ENCODE results near the gene PDCD6IP. TPM values are rescaled to one million over a fixed set of nuclear protein-coding genes. Genes with fewer than 3 reads are reported as not detected.

Gene PDCD6IP
- total and polyA plus RNA-seq, 2 of the 13 experiments (the other 11 are each of a cell fraction or from before 2014, with no cell fraction given): 62.5 to 85.6 TPM

DNA sequence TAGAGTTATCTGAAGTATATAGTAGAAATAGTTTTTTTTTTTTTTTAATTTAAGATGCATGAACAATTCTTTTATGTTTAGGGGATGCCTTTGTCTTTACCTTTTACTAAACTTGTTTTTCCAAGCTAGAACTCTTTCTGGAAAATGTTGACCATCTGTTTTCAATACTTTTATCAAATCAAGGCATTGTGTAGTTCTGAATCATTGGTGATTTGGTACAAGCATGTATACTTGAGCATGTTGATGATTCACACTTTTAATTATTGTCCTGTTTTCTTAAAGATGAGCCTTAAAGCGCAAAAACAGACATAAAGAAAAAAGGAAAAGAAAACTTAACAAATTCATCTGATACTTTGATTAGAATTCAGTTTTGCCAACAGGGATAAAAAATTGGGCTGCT, 28.3 kb downstream of the PDCD6IP start:
- ATAC-seq (no peak), FAIRE-seq (no peak), DNase-seq (ENCODE audit: low spot score) (no peak)
- Histone ChIP-seq H3K4me1 (ENCODE audit: insufficient read depth, low read length) (no peaks in the 10 kb centered on the region), H3K27me3 (ENCODE audit: control insufficient read depth in 1 of 2, insufficient read depth in 2 of 2, low read length in 2 of 2) (no peaks in the 10 kb centered on the region), H3K4me3 (replicated peaks in 1 of 3; ENCODE audit: insufficient read depth in 1 of 3, low read depth in 2 of 3, low read length in 3 of 3) (no peak overlapping the region), H3K79me2 (ENCODE audit: insufficient read depth, low read length) (no peaks in the 10 kb centered on the region), H3K4me2 (ENCODE audit: low read depth, low read length) (no peak overlapping the region), H3K36me3 (replicated peaks in 1 of 2; ENCODE audit: control insufficient read depth in 1 of 2, insufficient read depth in 2 of 2, low read length in 2 of 2) (peaks cover 7 to 52% of the 10 kb centered on the region in 2 experiments; a peak in 4 of 5 replicates), H3K9ac (ENCODE audit: insufficient read depth, low read depth, low read length) (no peak overlapping the region), H3K27ac (ENCODE audit: extremely low read length, insufficient read depth, low read length) (no peak overlapping the region), H2AFZ (ENCODE audit: low read length) (no peak overlapping the region), H3K9me3 (ENCODE audit: low read length) (no peaks in the 10 kb centered on the region), H4K20me1 (ENCODE audit: insufficient read depth, low read length) (no peaks in the 10 kb centered on the region)
- WGBS (ENCODE audit: low lambda C conversion rate): 98% methylated on average over 1 of the region's 1 CpG
- CTCF ChIA-PET (ENCODE audit: low intra/inter-chr PET ratio, low total read pairs): no interaction called here
- BruUV-seq (replicated peaks): no TSS peak
- intact Hi-C loops (cut with micrococcal nuclease; ENCODE audit: unreplicated experiment) (no loop called here), in situ Hi-C loops (cut with HindIII; ENCODE audit: extremely low pct_ligation_motif_present, low pct_unique_long_range_greater_than_20kb) (no loop called here)
- POLR2A ChIA-PET: no interaction called here
- TF ChIP-seq HNRNPLL (IDR thresholded peaks at IDR 0.05; ENCODE audit: low read depth, low read length, poor library complexity, severe bottlenecking) (no peak), MIER3 (CRISPR knock-in tag; IDR thresholded peaks at IDR 0.05; ENCODE audit: borderline replicate concordance) (no peak), ATAD3A (CRISPR knock-in tag; IDR thresholded peaks at IDR 0.05) (no peak), THYN1 (CRISPR knock-in tag; IDR thresholded peaks at IDR 0.05; ENCODE audit: borderline replicate concordance, low read depth) (no peak), CC2D1A (CRISPR knock-in tag; IDR thresholded peaks at IDR 0.05) (no peak), ZNF674 (CRISPR knock-in tag; IDR thresholded peaks at IDR 0.05; ENCODE audit: low read depth) (no peak), TOPORS (CRISPR knock-in tag; IDR thresholded peaks at IDR 0.05) (no peak), RAD51 (IDR thresholded peaks at IDR 0.05; ENCODE audit: borderline replicate concordance) (no peak), ZNF263 (CRISPR knock-in tag; IDR thresholded peaks at IDR 0.05) (no peak), NRL (CRISPR knock-in tag; IDR thresholded peaks at IDR 0.05; ENCODE audit: borderline replicate concordance) (no peak), ARNT (IDR thresholded peaks at IDR 0.05) (no peak)
- TF ChIP-seq, protein P1, sequence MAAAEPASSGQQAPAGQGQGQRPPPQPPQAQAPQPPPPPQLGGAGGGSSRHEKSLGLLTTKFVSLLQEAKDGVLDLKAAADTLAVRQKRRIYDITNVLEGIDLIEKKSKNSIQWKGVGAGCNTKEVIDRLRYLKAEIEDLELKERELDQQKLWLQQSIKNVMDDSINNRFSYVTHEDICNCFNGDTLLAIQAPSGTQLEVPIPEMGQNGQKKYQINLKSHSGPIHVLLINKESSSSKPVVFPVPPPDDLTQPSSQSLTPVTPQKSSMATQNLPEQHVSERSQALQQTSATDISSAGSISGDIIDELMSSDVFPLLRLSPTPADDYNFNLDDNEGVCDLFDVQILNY (CRISPR knock-in tag; conservative IDR thresholded peaks at IDR 0.05): no peak
